HG02981 (cell line): ENCODE measurements around the gene C11orf68.

Source experiments
- ATAC-seq: cut with Tn5 transposase; IDR thresholded peaks from one replicate; pipeline ENCODE4 v1.9.1; 2021; ENCODE audit warnings: mild to moderate bottlenecking, moderate library complexity; ENCODE audit not compliant: unreplicated experiment

Gene C11orf68

DNA sequence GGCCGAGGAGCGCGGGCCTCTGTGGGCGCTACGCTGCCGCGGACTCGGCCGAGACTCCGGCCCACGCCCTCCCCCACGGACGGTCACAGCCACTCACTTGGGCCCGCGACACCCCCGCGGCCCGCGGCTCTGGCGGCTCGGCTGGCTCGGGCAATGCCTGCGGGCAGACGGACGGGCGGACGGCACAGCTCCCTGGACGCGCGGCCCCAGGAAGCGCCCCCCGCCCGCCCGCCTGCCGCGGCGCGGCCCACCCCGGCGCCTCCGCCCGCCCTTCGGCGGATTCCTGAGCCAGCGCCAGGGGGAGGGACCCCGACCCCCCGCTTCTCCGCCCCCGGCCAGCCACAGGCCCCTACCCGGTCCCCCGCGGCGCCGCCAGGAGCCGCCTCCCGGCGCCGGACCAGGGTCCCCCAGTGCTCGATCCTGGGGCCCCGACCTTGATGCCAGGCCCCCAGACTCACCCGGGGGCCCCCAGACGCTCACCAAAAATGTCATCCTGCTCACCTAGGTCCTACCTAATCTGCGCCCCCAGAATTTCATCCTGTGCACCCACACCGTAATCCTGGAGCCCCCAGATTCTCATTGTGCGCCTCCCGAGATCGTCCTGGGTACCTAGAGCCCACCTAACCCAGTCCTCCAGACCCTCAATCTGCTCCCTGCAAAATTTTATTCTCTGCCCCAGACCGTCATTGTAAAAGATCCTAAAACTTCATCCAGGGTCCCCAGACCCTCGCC, 46.1 kb downstream of the C11orf68 start, which contains the start of gene EFEMP2:
Gene EFEMP2, minus strand, starts transcription at position 215 of the 732 bp plus-strand sequence. CDS start 446 bp downstream, outside the sequence.
- no peak for ATAC-seq

GRCh38 chr11:65871811-65872548, 46.9 kb downstream of the C11orf68 start:
- no peak for ATAC-seq

- ATAC-seq = no peak
These were observed 47.9 kb downstream of the C11orf68 start for GRCh38 chr11:65870706-65871681.

- ATAC-seq = no peak
These were observed 48.6 kb downstream of the C11orf68 start for GRCh38 chr11:65870307-65870658.

- no peak for ATAC-seq
These were observed 49.1 kb downstream of the C11orf68 start for GRCh38 chr11:65869643-65870306.

DNA sequence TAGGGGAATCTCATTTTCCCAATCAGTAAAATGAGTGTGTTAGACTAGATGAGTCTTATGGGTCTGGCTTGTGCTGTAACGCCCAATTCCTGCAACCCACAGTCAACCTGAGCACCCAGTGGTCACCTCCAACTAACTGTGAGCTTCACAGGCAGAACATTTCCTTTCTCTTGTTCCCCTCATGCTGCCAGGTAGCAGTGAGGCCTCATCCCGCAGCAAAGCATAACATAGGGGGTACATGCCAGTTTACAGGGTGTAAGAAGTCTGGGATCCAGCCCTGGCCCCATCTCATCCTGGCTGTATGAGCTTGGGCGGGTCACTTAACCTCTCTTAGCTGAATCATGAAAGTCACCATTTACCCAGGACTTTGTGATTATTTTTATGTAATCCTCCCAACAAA, 50.0 kb downstream of the C11orf68 start:
- no peak for ATAC-seq

GRCh38 chr11:65868076-65868667, 50.7 kb downstream of the C11orf68 start:
- no peak for ATAC-seq

DNA sequence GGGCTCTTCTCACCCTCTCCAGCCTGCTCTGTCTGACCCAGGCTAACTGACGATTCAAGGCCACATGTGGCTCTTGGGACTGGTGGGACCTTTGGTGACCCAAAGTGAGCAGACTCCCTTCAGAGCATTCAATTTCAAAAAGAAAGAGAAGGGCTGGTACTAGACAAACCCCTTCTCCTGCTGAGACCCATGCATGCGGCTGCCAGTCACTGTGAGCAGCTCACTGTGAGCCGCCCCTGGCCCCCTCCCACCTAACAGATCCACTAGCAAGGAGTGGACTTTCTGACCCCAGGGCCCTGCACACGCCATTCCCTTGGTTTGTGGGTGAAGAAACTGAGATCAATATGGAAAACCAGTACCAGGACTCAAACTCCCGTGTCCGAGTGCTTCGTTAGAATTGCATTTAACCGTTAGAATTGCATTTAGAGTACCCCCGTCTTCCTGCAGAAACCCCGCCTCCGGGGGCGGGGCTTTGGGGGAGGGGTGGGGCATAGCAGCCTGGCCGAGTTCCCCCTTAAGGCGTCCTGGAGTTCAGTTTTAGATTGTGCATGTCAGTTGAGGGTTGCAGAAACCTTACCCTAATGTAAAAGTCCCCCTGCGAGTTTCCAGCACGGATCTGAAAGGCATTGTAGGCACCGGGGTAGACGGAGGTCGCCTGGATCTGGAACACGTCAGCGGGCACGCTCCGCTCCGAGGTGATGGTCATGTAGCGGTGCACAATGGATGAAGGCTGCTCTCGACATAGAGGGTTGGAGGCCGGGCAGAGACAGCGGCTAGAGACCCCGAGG, 51.4 kb downstream of the C11orf68 start:
- ATAC-seq = no peak
